Loucy (cell line): ENCODE results near the gene MTSS2.

Experiments used
- H2AFZ ChIP-seq: fragments of 200-600 bp; sonication (generic); 2 replicates; pipeline ENCODE4 v1.6.0; 2016; ENCODE audit warnings: antibody characterized with exemption, mild to moderate bottlenecking, low read length, moderate library complexity
- H3F3A ChIP-seq: fragments of 200-600 bp; 2 replicates; pipeline ENCODE4 v1.6.0; 2016; ENCODE audit warnings: antibody characterized with exemption, low read depth, mild to moderate bottlenecking
- H3K27me3 ChIP-seq: fragments of 200-600 bp; sonication (generic); 2 replicates; pipeline ENCODE4 v1.6.1; 2014; ENCODE audit warnings: low read length, mild to moderate bottlenecking; ENCODE audit not compliant: insufficient read depth, poor library complexity, severe bottlenecking
- H3K36me3 ChIP-seq: fragments of 200-600 bp; sonication (generic); 2 replicates; pipeline ENCODE4 v1.6.1; 2016; ENCODE audit warnings: low read length; ENCODE audit not compliant: insufficient read depth
- H3K4me1 ChIP-seq: fragments of 200-600 bp; sonication (generic); 2 replicates; pipeline ENCODE4 v1.5.1; 2014; ENCODE audit warnings: low read length, mild to moderate bottlenecking; ENCODE audit not compliant: insufficient read depth, poor library complexity, severe bottlenecking
- H3K4me2 ChIP-seq: fragments of 200-600 bp; sonication (generic); 2 replicates; pipeline ENCODE4 v1.6.0; 2014; ENCODE audit warnings: antibody characterized with exemption, low read length, low read depth, mild to moderate bottlenecking; ENCODE audit not compliant: poor library complexity, severe bottlenecking
- H3K4me3 ChIP-seq: fragments of 200-600 bp; sonication (generic); 2 replicates; pipeline ENCODE4 v1.5.1; 2014; ENCODE audit warnings: low read length, mild to moderate bottlenecking, mixed read lengths; ENCODE audit not compliant: poor library complexity, severe bottlenecking
- H3K79me2 ChIP-seq: fragments of 200-600 bp; sonication (generic); 2 replicates; pipeline ENCODE4 v1.6.1; 2014; ENCODE audit warnings: low read length; ENCODE audit not compliant: insufficient read depth
- H3K9ac ChIP-seq: fragments of 200-600 bp; sonication (generic); 2 replicates; pipeline ENCODE4 v1.6.0; 2014; ENCODE audit warnings: mild to moderate bottlenecking, low read depth, low read length, moderate library complexity; ENCODE audit not compliant: poor library complexity, severe bottlenecking
- H3K9me2 ChIP-seq: fragments of 200-600 bp; sonication (generic); replicated peaks from 2 replicates; pipeline ENCODE4 v1.6.1; 2016; ENCODE audit warnings: low read depth, low read length, mixed read lengths
- H3K9me3 ChIP-seq: fragments of 200-600 bp; sonication (generic); 2 replicates; pipeline ENCODE4 v1.6.1; 2014; ENCODE audit warnings: mild to moderate bottlenecking, antibody characterized with exemption, low read length, low read depth; ENCODE audit not compliant: insufficient read depth
- H4K20me1 ChIP-seq: fragments of 200-600 bp; sonication (generic); 2 replicates; pipeline ENCODE4 v1.6.0; 2014; ENCODE audit warnings: antibody characterized with exemption, low read length, mild to moderate bottlenecking; ENCODE audit not compliant: insufficient read depth, poor library complexity, severe bottlenecking
- EZH2phosphoT487 ChIP-seq: fragments of 200-600 bp; IDR thresholded peaks from 2 replicates; pipeline ENCODE4 v1.6.1; 2018; ENCODE audit warnings: antibody characterized with exemption, mild to moderate bottlenecking, moderate library complexity, borderline replicate concordance
- TF ChIP-seq, protein P1 (sequence below): fragments of 200-600 bp; sonication (generic); conservative IDR thresholded peaks from 2 replicates; pipeline ENCODE4 v1.5.1; 2014; ENCODE audit warnings: mild to moderate bottlenecking, antibody characterized with exemption, low read length

The MTSS2 gene

DNA sequence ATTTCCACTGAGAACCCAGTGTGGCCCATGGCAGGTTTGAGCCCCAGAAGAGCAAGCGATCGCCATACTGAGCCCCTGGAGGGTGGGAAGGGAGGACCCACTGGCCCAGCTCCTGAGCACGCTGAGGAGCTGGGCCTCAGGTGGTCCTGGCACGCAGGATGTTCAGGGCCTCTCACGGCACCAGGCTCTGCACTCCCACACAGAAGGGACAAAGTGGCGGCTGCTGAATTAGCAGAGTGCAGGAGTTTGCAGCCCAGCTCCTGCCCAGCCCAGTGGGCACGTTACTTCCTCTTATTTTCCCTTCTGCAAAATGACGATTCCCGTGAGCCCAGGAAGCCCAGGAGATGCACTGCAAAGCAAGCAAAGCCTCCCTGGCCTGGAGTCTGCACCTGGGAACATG is 42.3 kb upstream of the MTSS2 start:
- Histone ChIP-seq H3K36me3 (peaks cover 16% of the 10 kb centered on the region; the same call in 1 of the 2 replicates), H4K20me1 (no peaks in the 10 kb centered on the region), H3K79me2 (no peaks in the 10 kb centered on the region), H3K4me2 (no peak overlapping the region), H2AFZ (no peak overlapping the region), H3K4me3 (no peak overlapping the region), H3K9ac (no peak overlapping the region), H3K9me2 (no peaks in the 10 kb centered on the region), H3K4me1 (no peaks in the 10 kb centered on the region), H3K27me3 (no peaks in the 10 kb centered on the region), H3K9me3 (no peaks in the 10 kb centered on the region), H3F3A (no peaks in the 10 kb centered on the region)
- TF ChIP-seq EZH2phosphoT487, result no peak

DNA sequence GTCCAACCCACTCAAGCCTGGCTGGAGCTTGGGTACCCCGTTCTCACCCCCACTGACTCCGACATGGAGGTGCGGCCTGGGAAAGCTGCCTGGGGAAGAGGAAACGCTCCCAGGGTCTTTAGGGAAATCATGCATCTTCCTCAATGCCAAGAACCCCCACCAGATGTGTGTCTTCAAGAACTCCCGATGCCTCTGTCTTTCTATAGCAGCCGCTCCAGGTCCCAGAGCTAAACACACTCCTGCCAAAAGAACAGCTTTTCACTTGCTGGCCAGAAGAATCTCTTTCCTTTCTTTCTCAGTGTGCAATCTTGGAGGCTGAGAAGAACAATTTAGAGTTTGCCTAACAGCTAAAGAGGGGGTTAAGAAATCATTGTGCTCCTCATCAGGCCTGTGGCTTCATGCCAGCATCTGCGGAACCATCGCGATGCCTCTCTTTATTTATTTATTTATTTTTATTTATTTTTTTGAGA is 41.1 kb upstream of the MTSS2 start:
- Histone ChIP-seq H3K79me2 (no peaks in the 10 kb centered on the region), H2AFZ (no peak overlapping the region), H3K4me3 (no peak overlapping the region), H3K9me2 (no peaks in the 10 kb centered on the region), H3K4me2 (no peak overlapping the region), H3K36me3 (peaks cover 16% of the 10 kb centered on the region; the same call in 1 of the 2 replicates), H3K27me3 (no peaks in the 10 kb centered on the region), H4K20me1 (no peaks in the 10 kb centered on the region), H3F3A (no peaks in the 10 kb centered on the region), H3K9me3 (no peaks in the 10 kb centered on the region), H3K4me1 (no peaks in the 10 kb centered on the region), H3K9ac (no peak overlapping the region)
- TF ChIP-seq EZH2phosphoT487, result no peak
- TF ChIP-seq, protein P1, sequence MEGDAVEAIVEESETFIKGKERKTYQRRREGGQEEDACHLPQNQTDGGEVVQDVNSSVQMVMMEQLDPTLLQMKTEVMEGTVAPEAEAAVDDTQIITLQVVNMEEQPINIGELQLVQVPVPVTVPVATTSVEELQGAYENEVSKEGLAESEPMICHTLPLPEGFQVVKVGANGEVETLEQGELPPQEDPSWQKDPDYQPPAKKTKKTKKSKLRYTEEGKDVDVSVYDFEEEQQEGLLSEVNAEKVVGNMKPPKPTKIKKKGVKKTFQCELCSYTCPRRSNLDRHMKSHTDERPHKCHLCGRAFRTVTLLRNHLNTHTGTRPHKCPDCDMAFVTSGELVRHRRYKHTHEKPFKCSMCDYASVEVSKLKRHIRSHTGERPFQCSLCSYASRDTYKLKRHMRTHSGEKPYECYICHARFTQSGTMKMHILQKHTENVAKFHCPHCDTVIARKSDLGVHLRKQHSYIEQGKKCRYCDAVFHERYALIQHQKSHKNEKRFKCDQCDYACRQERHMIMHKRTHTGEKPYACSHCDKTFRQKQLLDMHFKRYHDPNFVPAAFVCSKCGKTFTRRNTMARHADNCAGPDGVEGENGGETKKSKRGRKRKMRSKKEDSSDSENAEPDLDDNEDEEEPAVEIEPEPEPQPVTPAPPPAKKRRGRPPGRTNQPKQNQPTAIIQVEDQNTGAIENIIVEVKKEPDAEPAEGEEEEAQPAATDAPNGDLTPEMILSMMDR, result no peak

DNA sequence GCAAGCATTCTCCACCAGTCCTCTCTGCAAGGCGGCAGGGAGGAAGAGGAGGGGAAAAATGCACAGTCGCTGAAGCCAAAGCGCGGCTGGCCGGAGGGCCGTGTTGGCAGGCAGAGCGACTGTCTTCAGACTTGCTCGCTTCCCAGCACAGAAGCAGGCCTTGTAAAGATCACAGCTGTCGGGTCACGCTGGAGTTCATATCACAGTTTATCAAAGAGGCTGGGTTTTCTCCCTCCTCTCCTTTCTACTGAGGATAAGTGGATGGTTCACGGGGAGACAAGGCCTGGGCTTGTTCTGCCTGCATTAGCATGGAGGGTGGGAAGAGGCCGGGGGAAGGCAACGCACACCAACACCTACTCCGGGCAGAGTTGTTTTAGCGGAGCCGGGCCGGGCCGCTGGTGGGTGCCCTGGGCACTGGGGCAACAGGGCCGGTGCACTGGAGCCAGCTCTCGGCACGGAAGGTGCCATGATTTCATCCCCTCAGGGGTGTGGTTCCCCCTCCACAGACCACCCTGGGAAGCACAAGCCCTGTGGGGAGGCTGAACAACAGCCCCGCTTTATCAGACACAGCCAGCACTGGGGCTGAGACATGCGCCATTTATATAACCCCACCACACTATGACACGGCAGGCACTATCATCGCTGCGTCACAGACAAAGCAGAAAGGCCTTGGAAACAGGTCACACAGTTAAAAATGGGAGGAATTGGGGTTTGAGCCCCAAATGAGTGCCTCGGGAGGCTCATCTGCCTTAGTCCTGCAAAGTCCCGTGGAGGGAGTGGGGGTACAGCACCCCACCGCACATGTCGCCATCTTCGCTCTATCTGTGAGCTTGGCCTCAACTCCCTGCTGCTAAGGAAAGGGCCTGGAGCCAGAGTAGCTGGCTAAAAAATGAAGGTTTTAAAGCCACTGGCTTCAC is 40.3 kb upstream of the MTSS2 start:
- H3K79me2 ChIP-seq, result no peaks in the 10 kb centered on the region

More for the DNA sequence above, 40.3 kb upstream of the MTSS2 start:
- H2AFZ ChIP-seq, result no peak overlapping the region
- H3F3A ChIP-seq, result no peaks in the 10 kb centered on the region
- no peaks in the 10 kb centered on the region for H3K27me3 ChIP-seq
- H3K36me3 ChIP-seq, result peaks cover 13% of the 10 kb centered on the region; the same call in 1 of the 2 replicates
- no peaks in the 10 kb centered on the region for H3K9me3 ChIP-seq
- no peaks in the 10 kb centered on the region for H3K4me1 ChIP-seq
- H4K20me1 ChIP-seq, result no peaks in the 10 kb centered on the region
- no peak overlapping the region for H3K4me2 ChIP-seq
- TF ChIP-seq, protein P1, result no peak
- TF ChIP-seq EZH2phosphoT487, result no peak
- H3K9ac ChIP-seq, result no peak overlapping the region
- H3K9me2 ChIP-seq, result no peaks in the 10 kb centered on the region
- H3K4me3 ChIP-seq, result no peak overlapping the region
